HG03196 (cell line): ENCODE measurements around the gene MRPL52.
"Not testable (repeated sequence)": the region's sequence is repeated elsewhere in the genome, so short reads cannot be mapped to it uniquely, and the experiment has no call there.

Source experiments
- ATAC-seq: cut with Tn5 transposase; IDR thresholded peaks from one replicate; pipeline ENCODE4 v1.9.1; 2021; ENCODE audit not compliant: unreplicated experiment

The MRPL52 gene

GRCh38 chr14:22808388-22809209 is 21.1 kb upstream of the MRPL52 start:
- ATAC-seq, result no peak

GRCh38 chr14:22811722-22812121 is 18.0 kb upstream of the MRPL52 start:
- ATAC-seq, result no peak

DNA sequence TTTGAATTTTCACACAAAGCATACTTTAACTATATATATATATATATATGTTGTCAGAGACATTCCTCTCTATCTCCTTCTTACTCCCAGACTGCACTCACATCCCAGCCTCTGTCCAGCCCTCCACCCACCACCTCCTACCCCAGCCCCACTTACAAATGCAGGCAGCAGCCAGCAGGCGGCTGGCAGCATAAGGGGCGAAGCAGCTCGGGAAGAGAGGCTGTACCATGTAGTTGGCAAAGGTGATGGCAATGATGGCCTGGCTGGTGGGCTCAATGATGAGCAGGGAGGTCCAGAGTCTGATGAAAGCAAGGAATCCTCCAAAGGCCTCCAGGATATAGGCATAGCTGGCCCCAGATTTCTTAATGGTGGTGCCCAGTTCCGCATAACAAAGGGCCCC is 16.9 kb upstream of the MRPL52 start:
- ATAC-seq, result no peak

DNA sequence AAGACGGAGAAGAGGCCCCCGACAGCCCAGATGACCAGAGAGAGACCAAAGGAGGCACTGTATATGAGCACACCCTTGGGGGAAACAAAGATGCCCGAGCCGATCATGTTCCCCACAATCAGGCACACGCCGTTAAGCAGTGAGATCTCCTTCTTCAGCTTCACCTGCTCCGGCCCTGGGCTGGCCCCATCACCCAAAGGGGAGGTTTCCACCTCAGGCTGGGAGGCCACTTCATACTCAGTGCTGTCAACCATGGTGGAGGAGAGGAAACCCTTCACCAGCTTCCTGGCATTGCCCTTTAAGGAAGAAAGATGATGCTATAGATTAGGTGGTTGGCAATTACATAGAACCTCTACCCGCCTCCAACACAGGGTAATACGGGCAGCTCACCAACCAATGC is 16.5 kb upstream of the MRPL52 start:
- no peak for ATAC-seq

DNA sequence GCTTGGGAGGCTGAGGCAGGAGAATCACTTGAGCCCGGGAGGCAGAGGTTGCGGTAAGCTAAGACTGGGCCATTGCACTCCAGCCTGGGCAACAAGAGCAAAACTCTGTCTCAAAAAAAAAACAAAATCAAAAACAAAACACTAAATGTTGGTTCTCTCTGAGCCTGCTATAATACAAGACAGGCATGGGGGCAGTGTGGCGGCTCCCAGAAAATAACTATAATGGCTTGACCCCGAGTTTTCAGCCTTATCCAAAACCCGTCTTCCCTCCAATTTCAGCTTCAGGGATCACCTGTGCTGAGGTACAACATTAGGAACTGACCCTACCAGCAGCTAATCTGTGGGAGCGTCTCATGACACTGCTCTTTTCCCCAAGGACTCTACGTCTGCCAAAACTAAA is 15.3 kb upstream of the MRPL52 start:
- ATAC-seq, result no peak

- ATAC-seq, result no peak
Observed at GRCh38 chr14:22814941-22815713, 14.6 kb upstream of the MRPL52 start, which contains the start of gene SLC7A7. SLC7A7 (minus strand) TSS chr14:22815435; CDS start chr14:22813398, 2,037 bp downstream.

- ATAC-seq, result peak; percentile 33
Observed at GRCh38 chr14:22819151-22819988, 10.3 kb upstream of the MRPL52 start.

DNA sequence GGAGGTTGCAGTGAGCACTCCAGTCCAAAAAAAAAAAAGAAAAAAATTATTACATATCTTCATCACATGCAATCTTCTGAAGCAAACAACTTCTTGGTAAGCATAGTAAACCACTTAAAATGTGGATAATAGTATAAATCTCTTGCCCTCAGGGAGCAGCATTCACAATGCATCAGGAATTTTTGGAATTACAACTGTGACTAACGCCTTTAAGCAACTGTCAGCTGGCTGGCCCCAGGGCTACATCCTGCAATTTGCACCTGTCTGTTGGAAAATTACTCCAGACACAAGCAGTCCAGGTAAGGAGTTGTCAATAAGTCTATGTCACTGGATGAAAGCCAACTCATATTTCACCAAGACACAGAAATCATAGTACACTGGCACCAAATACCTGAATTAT is 9.0 kb upstream of the MRPL52 start:
- no peak for ATAC-seq

GRCh38 chr14:22821193-22822015 is 8.3 kb upstream of the MRPL52 start:
- no peak for ATAC-seq

- no peak for ATAC-seq
Observed at GRCh38 chr14:22822016-22822570, 7.6 kb upstream of the MRPL52 start.

DNA sequence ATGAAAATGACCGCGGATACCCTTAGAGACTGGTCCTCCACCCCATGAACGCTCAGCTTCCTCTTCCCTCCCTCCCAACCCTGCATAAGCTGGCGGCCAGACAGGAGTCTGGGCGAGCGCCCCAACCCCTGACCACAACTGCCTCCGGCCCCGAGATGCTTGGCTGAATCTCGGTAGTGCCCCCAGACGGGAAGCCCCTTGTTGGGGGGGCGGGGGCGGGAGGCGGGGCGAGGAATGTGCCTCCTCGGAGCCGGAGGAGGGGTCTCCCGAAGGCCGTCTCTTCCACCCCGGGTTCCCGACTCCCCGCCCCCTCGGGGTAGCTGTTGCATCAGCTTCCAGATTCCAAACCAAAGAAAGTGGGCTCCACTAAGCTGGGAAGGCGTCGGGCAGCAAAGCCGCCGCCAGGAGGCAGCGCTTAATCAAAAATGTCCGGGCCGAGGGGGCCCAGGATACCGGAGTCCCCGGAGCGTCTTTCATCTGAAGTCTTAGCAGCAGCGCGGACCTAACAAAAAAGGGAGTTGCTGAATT is 7.1 kb upstream of the MRPL52 start:
- ATAC-seq, result peak; percentile 45

DNA sequence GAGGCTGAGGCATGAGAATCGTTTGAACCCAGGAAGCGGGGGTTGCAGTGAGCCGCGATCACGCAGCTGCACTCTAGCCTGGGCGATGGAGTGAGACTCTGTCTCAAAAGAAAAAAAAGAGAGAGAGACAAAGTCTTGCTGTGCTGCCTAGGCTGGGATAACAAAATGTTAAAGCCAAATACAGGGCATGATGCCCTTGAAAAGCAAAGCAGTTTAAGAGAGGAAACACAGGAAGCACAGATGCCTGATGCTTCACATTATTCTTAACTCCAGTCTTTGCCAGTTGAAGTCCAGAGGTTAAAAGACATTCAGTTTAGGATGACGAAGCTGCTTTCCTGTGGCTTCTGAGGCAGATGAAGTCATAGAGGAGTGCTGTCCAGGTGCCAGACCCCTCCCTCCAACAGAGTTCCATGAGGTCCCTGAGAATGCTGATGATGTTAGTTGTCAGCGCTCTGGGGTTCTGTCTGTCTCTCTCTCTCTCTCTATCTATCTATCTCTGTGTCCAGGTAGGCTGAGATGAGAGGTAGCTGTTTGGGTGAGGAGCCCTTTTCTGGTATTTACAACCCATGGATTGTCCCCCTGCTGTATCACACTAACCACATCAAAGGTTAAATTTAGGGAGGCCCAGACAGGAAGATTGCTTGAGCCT is 4.9 kb upstream of the MRPL52 start:
- no peak for ATAC-seq

GRCh38 chr14:22829076-22829660 is 519 bp upstream of the MRPL52 start:
- ATAC-seq, result not testable (repeated sequence)

DNA sequence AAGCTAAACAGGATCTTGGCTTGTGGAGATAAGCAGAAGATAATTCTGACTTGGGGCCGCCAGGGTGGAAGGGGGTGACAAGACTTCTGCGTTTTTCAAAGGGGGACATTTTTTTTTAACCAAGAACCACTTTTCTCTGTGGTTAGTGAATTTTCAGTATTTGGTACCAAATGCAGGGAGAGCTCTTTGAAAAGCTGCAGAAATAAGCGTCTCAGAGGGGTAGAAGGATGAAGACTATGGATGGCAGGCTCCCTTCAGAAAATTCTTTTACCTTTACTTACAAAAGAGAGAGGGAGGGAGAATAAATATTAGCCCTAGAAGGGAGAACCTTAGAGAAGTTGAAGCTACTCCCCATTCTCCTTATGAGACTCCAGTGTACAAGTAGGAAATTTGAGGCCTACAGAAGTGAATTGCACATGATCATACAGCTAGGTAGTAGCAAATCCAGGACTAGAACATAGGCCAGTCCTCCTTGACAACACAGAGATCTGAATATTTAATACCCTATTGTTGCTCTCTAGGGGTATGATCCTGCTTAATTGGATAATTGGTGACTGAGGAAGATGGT is 840 bp downstream of the MRPL52 start:
- ATAC-seq, result peak; percentile 13

- ATAC-seq, result no peak
Observed at GRCh38 chr14:22835505-22835904, 5.8 kb downstream of the MRPL52 start.

- ATAC-seq, result no peak
Observed at GRCh38 chr14:22836301-22837113, 6.8 kb downstream of the MRPL52 start, which contains the start of gene MMP14. MMP14 (plus strand) TSS chr14:22836585; CDS start chr14:22836818, 233 bp downstream.

DNA sequence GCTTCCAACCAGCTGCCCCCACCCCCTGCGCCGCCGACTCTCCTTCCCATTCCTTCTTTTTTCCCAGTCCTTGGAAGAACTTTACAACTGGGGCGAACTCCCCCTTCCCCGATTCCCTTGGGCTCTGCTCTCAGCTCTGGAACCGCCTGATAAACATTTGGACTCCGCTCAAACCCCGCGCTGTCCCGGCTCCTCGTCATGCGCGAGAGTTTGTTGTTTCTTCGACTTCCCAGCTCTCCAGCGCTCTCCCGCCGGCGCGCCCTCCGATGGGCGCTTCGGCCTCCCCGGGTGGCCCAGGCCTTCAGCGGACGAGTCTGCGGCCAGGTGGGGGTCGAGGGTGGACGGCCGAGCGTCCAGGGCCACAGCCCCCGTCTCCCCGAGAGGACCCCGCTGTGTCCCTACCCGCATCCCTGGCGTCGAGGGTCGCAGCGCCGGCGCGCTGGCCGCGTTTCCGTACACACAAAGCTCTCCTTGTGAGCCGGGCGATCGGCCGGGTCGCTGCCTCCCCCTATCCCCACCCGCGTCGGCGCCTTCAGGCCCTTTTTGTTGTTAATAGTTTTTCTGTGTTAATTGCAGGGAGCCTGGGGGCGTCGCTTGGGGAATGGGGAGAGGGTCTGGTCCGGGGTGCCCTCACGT is 7.5 kb downstream of the MRPL52 start:
- no peak for ATAC-seq
